HFF-Myc (cell line): ENCODE measurements around the gene KCNJ6.

Experiments used
- DNase-seq: peaks from one replicate; pipeline ENCODE4 v3.0.0-alpha.2; 2011; ENCODE audit warnings: low read depth; ENCODE audit errors: extremely low read depth
- H3K4me3 ChIP-seq: replicated peaks from 2 replicates; pipeline ENCODE4 v1.5.1; 2011; ENCODE audit warnings: low read depth, mild to moderate bottlenecking, control low read depth, low read length
- CTCF ChIP-seq: IDR thresholded peaks from 2 replicates; pipeline ENCODE4 v1.5.1; 2012; ENCODE audit warnings: mild to moderate bottlenecking, low read depth, low read length, control low read depth; ENCODE audit errors: missing control alignments

Gene KCNJ6

GRCh38 chr21:37711836-37712568, 204.3 kb downstream of the KCNJ6 start:
- H3K4me3 ChIP-seq: no peak overlapping the region
- peak; percentile 95 for TF ChIP-seq CTCF
- DNase-seq: peak; percentile 71

DNA sequence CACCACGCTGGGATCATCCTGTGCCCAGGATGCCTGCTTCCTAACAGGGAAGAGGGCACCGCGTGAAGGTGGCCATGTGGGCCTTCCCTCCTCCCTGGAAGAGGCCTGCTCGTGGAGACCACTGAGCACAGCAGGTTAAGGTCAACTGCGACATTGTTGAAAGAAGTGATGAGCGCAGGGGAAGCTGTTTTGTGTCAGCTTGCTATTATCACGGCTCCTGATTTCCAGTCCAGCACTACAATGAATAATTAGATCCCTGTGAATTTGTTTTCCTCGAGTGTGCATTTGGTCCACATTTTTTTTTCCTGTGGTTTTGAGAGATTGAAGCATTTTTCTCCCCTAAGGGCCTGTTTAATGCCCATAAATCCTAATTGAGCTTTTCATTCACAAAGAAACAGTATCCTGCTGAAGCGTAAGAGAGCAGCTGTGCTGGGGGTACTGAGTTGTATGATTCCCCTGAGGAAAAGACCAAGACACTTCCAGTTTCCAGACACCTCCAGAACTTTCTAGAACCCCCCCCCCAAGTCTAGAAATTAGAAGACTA, 204.9 kb downstream of the KCNJ6 start:
- TF ChIP-seq CTCF: no peak
- no peak for DNase-seq
- H3K4me3 ChIP-seq: no peak overlapping the region

GRCh38 chr21:37710546-37711285, 205.5 kb downstream of the KCNJ6 start:
- peak; percentile 79 for DNase-seq
- TF ChIP-seq CTCF: no peak
- H3K4me3 ChIP-seq: no peak overlapping the region

- DNase-seq: no peak
- no peak for TF ChIP-seq CTCF
- no peak overlapping the region for H3K4me3 ChIP-seq
These were observed 211.5 kb downstream of the KCNJ6 start for GRCh38 chr21:37704751-37705150.

DNA sequence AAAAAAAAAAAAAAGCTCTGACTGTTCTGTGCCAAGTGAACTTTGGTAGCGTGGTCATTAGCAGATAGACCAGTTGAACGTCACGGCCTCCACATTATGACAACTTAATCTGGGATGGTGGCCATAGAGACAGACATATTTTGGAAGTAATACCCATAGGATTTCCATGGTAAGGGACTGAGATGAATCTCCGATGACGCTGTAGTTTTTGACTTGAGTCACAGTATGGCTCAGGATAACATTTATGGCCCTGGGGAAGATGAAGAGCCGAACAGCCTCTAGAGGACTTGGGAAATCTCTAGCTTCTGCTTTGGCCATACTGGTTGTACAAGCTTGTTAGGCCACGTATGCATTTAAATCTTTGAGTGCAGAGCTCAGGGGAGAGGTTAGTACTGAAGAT, 214.0 kb downstream of the KCNJ6 start:
- DNase-seq: no peak
- TF ChIP-seq CTCF: no peak
- H3K4me3 ChIP-seq: no peak overlapping the region

DNA sequence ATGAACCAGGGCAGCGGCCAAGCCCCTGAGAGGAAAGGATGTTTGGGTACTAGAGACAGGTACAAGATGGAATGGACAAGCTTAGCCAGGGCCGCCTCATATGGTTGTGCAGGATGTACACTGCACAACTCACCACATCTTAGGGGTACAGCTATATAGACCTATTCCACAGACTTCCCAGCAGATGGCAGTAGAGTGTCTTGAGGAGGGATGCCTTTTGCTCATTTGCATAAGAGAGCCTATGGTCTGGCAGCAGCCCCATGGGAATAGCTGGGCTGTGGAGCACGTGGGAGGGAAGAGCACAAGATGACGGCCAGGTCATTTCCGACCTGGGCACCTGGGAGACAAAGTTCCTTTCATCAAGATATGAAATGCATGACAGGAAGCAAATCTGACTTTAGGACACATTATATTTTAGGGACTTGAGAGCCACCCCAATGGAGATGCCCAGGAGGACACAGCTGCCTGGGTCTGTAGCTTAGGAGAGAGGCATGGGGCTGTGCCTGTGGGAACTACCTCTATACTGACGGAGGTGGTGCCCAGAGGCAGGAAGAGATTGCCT, 215.5 kb downstream of the KCNJ6 start:
- peak; percentile 75 for TF ChIP-seq CTCF
- peak; percentile 83 for DNase-seq
- no peak overlapping the region for H3K4me3 ChIP-seq
